ENCODE measurements around the gene UQCRC1.

- TF ChIP-seq CTCF (IDR thresholded peaks at IDR 0.05; ENCODE audit: insufficient read depth, low read length), result no peak
- no peak for TF ChIP-seq POLR2AphosphoS5 (IDR thresholded peaks at IDR 0.05; ENCODE audit: low read depth)
Observed at GRCh38 chr3:48599509-48600285, 9.7 kb downstream of the UQCRC1 start.
